ENCODE measurements around the gene HSBP1. TPM values are rescaled to one million over a fixed set of nuclear protein-coding genes. Genes with fewer than 3 reads are reported as not detected.

The HSBP1 gene
- total RNA-seq, 1 experiment from 2014 or later, result 230 TPM

GRCh38 chr16:83792391-83792790, 15.4 kb upstream of the HSBP1 start:
- H3K4me3 Mint-ChIP-seq, result no peak overlapping the region
- no peak overlapping the region for H3K56ac ChIP-seq (ENCODE audit: insufficient read length, low read depth, low read length)
- no peak overlapping the region for H3K27ac ChIP-seq (ENCODE audit: insufficient read length, low read depth, low read length)
- no peak overlapping the region for H4K5ac ChIP-seq (ENCODE audit: insufficient read length, low read depth, low read length)
- H3K27ac Mint-ChIP-seq, result no peak overlapping the region
- H2BK12ac ChIP-seq (ENCODE audit: insufficient read length, low read depth, low read length), result no peak overlapping the region
- H2BK5ac ChIP-seq (ENCODE audit: insufficient read length, low read length), result no peak overlapping the region
- H3K9me3 ChIP-seq (ENCODE audit: control insufficient read depth, low read depth, low read length), result no peaks in the 10 kb centered on the region
- H3K14ac ChIP-seq (ENCODE audit: insufficient read depth, low read length), result no peak overlapping the region
- H3K27me3 ChIP-seq (ENCODE audit: insufficient read depth, low read length), result no peaks in the 10 kb centered on the region
- DNase-seq, result no peak
- no peak overlapping the region for H3T11ph ChIP-seq (ENCODE audit: low read length)
- H4K8ac ChIP-seq (replicated peaks; ENCODE audit: insufficient read length, low read depth, low read length), result no peak overlapping the region
- no peak overlapping the region for H3K4me2 ChIP-seq (ENCODE audit: insufficient read depth, insufficient read length, low read length)
- no peak for TF ChIP-seq CTCF (conservative IDR thresholded peaks at IDR 0.05)
- H3K79me1 ChIP-seq (ENCODE audit: insufficient read depth, low read depth, low read length, poor library complexity, severe bottlenecking), result no peaks in the 10 kb centered on the region
- H3K4me1 Mint-ChIP-seq, result peaks cover 2 to 16% of the 10 kb centered on the region in 2 experiments
- H4K20me1 ChIP-seq (ENCODE audit: control insufficient read depth, insufficient read depth, insufficient read length), result no peaks in the 10 kb centered on the region
- WGBS (ENCODE audit: extremely low coverage, insufficient read length, low lambda C conversion rate), result no CpG with 5 or more reads among the region's 2 CpGs
- no peak overlapping the region for H3K23ac ChIP-seq (ENCODE audit: insufficient read length, low read depth, low read length)
- no peak overlapping the region for H4K91ac ChIP-seq (ENCODE audit: insufficient read length, low read depth, low read length)
- H3K23me2 ChIP-seq (ENCODE audit: insufficient read length, low read depth, low read length, poor library complexity, severe bottlenecking), result no peaks in the 10 kb centered on the region
- no peak overlapping the region for H2BK15ac ChIP-seq (ENCODE audit: low read depth, low read length)
- H2BK120ac ChIP-seq (ENCODE audit: low read depth, low read length, poor library complexity, severe bottlenecking), result no peak overlapping the region
- no peak overlapping the region for H3K9ac ChIP-seq (ENCODE audit: extremely low read depth, insufficient read length, low read length)
- no peak overlapping the region for H2AFZ ChIP-seq (ENCODE audit: low read length)
- H2BK20ac ChIP-seq (ENCODE audit: low read depth, low read length, poor library complexity, severe bottlenecking), result no peak overlapping the region
- H3K18ac ChIP-seq (ENCODE audit: insufficient read length, low read depth, low read length), result no peak overlapping the region
- H3K27me3 Mint-ChIP-seq (ENCODE audit: low read depth), result peaks cover 3% of the 10 kb centered on the region
- H3K4ac ChIP-seq (ENCODE audit: low read depth, low read length), result no peak overlapping the region
- peaks cover 0 to 6% (median 0%) of the 10 kb centered on the region in 3 experiments; a peak in 2 of 7 replicates for H3K36me3 Mint-ChIP-seq (ENCODE audit: insufficient read depth in 1 of 3, low read depth in 3 of 3)
- peaks cover 3 to 7% of the 10 kb centered on the region in 2 experiments for H3K9me3 Mint-ChIP-seq
- no peaks in the 10 kb centered on the region; the same call in 1 of the 2 replicates for H3K4me1 ChIP-seq (ENCODE audit: insufficient read depth, low read length)
- H3K79me2 ChIP-seq (ENCODE audit: insufficient read depth, low read length), result no peaks in the 10 kb centered on the region
- H2AK5ac ChIP-seq (ENCODE audit: insufficient read length, low read length), result no peak overlapping the region
